Esophagus muscularis mucosa (tissue), 4 donors: ENCODE data around the gene EXTL2.

ENCODE experiments used
- EP300 ChIP-seq: sonication (generic); formaldehyde crosslinking; IDR thresholded peaks from one replicate; pipeline ENCODE4 v1.6.1; 2017; ENCODE audit warnings: antibody characterized with exemption
- POLR2A ChIP-seq: fragments of 450-650 bp; IDR thresholded peaks from one replicate; pipeline ENCODE4 v1.6.1; 2017; ENCODE audit warnings: antibody characterized with exemption, moderate library complexity, mild to moderate bottlenecking, low read depth
- TF ChIP-seq, protein P1 (sequence below), 3 experiments: fragments of 200-600 bp in 2 of 3; fragments of 450-650 bp in 1 of 3; sonication (generic) in 2 of 3; IDR thresholded peaks; one replicate each; pipeline ENCODE4 v1.5.1; 2017 to 2019; ENCODE audit warnings: antibody characterized with exemption in 3 of 3, mild to moderate bottlenecking in 2 of 3, moderate library complexity in 1 of 3

DNA sequence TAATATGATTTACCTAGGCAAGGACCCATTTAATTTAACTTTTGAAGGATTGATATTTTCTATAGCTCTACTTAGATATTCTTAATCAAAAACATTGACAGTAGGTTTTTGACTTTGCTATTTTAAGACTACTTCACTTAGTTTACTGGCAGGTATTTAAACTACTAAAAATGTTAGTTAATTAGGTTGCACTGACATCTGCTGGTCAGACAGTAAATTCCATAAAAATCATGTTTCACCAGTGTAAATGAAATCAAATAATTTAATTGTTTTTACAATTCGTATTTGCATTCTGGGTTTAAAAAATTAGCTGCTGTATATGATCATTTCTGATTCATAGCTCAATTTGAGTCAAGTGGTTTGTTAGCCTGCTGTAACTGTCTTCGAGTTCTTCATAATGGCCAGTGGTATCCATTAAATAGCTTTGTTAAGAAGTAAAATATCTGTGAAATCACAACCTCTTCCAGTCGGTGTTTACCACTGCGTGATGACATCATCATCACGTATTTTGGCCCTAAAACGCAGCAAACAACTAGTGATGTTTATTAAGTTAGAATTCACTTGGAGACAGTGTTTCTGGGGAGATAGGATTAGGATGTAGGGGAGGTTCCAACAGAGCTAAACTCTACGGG, 26.2 kb downstream of the EXTL2 start:
- no peak for TF ChIP-seq EP300
- TF ChIP-seq, protein P1, sequence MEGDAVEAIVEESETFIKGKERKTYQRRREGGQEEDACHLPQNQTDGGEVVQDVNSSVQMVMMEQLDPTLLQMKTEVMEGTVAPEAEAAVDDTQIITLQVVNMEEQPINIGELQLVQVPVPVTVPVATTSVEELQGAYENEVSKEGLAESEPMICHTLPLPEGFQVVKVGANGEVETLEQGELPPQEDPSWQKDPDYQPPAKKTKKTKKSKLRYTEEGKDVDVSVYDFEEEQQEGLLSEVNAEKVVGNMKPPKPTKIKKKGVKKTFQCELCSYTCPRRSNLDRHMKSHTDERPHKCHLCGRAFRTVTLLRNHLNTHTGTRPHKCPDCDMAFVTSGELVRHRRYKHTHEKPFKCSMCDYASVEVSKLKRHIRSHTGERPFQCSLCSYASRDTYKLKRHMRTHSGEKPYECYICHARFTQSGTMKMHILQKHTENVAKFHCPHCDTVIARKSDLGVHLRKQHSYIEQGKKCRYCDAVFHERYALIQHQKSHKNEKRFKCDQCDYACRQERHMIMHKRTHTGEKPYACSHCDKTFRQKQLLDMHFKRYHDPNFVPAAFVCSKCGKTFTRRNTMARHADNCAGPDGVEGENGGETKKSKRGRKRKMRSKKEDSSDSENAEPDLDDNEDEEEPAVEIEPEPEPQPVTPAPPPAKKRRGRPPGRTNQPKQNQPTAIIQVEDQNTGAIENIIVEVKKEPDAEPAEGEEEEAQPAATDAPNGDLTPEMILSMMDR (IDR thresholded peaks at IDR 0.05) = peak; percentile 65 to 71 (median 68)
- TF ChIP-seq POLR2A = no peak
